Subcutaneous adipose tissue (tissue), 4 donors: ENCODE data around the gene ZNF330. TPM values are rescaled to one million over a fixed set of nuclear protein-coding genes. Genes with fewer than 3 reads are reported as not detected.

ENCODE experiments used
- CTCF ChIP-seq: fragments of 450-650 bp; IDR thresholded peaks from one replicate; pipeline ENCODE4 v1.5.1; 2016; ENCODE audit warnings: low read depth, mild to moderate bottlenecking, control low read depth, antibody characterized with exemption, moderate library complexity
- total RNA-seq, 4 donors: library from RNA; depleted of rRNA; stranded (reverse); fragments of >200 nt; gene quantifications; one replicate each; pipeline ENCODE4 v1.1.0, GENCODE V29; 2016

ZNF330 gene
- total RNA-seq, 4 donors from 2014 or later, result 34.1 to 63.9 (median 44.1) TPM

GRCh38 chr4:141193516-141194034 lies 27.1 kb upstream of the ZNF330 start:
- TF ChIP-seq CTCF, result no peak

- TF ChIP-seq CTCF, result no peak
Observed at GRCh38 chr4:141195095-141195707, 25.5 kb upstream of the ZNF330 start.

GRCh38 chr4:141196227-141196933 lies 24.3 kb upstream of the ZNF330 start:
- TF ChIP-seq CTCF, result no peak

GRCh38 chr4:141207961-141208360 lies 12.7 kb upstream of the ZNF330 start:
- TF ChIP-seq CTCF, result no peak

GRCh38 chr4:141210168-141210567 lies 10.5 kb upstream of the ZNF330 start:
- no peak for TF ChIP-seq CTCF

GRCh38 chr4:141213550-141213991 lies 7.1 kb upstream of the ZNF330 start:
- TF ChIP-seq CTCF, result no peak

GRCh38 chr4:141215030-141215429 lies 5.7 kb upstream of the ZNF330 start:
- no peak for TF ChIP-seq CTCF
